HG03571 (cell line): ENCODE results near the gene SNRK.

Experiments
- ATAC-seq: cut with Tn5 transposase; IDR thresholded peaks from one replicate; pipeline ENCODE4 v1.9.1; 2021; ENCODE audit not compliant: unreplicated experiment

The SNRK gene

DNA sequence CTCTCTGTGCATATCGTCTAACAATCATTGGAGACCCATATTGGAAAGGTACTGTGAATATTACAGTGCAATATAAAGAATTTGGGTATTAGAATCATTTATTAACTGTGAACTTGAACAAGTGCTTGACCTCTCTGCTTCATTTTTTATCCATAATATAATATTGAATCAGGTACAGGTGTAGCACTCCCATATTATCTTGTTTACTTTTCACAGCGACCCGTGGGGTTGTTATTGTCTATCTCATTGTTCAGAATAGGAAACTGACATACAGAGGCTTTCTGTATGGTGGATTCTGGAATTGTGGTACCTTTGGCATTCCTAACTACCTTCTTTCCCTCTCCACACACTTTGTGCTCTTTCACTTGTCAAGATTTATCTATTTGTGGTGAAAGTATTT is 17.8 kb downstream of the SNRK start:
- no peak for ATAC-seq

- no peak for ATAC-seq
Observed at GRCh38 chr3:43307226-43307625, 20.9 kb downstream of the SNRK start.

- ATAC-seq: no peak
Observed at GRCh38 chr3:43307649-43308048, 21.3 kb downstream of the SNRK start.

GRCh38 chr3:43309372-43310305 is 23.3 kb downstream of the SNRK start:
- no peak for ATAC-seq

GRCh38 chr3:43316783-43317460 is 30.6 kb downstream of the SNRK start:
- ATAC-seq: no peak

GRCh38 chr3:43317461-43318316 is 31.3 kb downstream of the SNRK start:
- ATAC-seq: no peak

DNA sequence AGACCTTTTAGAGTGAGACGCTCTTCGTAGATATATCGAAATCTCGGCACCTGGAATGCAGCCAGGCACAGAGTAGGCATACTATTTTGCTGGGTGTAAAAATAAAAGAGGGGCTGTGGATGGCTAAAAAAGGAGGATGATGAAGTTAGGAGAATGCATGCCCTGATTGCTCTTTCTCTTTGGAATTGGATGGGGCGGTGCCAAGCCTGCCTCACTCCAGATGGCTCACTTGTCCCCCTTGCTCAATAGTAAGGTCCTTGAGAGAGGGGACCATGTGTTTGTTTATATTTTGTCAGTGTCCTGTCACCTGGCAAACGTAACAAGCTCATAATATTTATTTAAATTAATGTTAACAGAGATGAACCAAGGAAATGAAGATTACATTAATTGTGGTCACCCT is 33.0 kb downstream of the SNRK start:
- no peak for ATAC-seq

GRCh38 chr3:43319794-43320193 is 33.5 kb downstream of the SNRK start:
- no peak for ATAC-seq

DNA sequence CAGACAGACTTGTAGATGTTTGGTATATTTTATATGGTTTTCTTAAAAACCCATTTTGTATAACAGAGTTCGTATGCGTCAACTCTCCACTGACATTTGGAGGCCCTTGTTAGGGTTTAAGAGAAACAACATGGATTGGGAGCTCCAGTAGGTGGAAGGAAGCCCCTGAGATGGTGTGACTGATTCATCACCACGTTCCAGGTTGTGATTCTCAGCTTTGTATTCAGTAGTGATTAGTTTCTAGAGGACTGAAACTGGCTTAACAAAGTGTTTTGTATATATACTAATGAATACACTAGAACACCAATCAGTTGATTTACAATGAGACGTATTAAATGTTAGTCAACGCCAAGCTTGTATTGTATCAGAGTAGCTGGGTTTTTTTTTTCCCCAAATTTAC is 33.9 kb downstream of the SNRK start:
- ATAC-seq: no peak

DNA sequence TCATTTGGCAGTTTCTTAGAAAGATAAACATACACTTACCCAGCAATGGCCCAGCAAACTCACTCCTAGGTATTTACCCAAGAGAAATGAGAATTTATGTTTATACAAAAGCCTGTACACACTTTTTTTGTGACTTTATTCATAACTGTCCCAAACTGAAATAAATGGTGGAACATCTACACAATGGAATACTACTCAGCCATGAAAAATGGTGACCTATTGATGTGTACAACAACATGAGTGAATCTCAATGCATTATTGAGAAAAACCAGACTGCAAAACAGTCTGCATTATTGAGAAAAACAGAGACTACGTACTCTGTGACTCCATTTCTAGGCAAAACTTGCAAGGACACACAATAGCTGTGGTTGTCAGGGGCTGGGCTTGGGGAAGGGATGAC is 37.2 kb downstream of the SNRK start:
- ATAC-seq: no peak

- no peak for ATAC-seq
Observed at GRCh38 chr3:43326891-43327581, 40.7 kb downstream of the SNRK start.

DNA sequence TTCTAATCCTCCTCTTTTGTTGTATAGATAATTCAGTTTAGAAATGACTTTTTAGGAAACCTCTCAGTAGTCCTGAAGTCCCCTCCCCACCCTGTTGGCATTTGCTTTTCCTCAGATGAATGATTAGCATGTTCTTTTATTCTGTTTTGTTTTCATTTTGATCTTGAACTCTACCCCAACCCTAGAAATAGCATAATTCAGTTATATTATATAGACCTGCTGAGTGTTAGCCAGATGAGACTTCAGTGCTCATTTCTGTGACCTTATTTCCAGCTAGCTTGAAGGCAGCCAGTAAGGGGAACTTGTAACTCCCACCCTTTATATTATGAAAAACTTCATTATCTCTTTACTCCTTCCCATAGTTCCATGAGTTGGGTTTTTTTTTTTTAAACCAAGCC is 41.2 kb downstream of the SNRK start:
- ATAC-seq: no peak

GRCh38 chr3:43328653-43329052 is 42.3 kb downstream of the SNRK start:
- ATAC-seq: no peak

DNA sequence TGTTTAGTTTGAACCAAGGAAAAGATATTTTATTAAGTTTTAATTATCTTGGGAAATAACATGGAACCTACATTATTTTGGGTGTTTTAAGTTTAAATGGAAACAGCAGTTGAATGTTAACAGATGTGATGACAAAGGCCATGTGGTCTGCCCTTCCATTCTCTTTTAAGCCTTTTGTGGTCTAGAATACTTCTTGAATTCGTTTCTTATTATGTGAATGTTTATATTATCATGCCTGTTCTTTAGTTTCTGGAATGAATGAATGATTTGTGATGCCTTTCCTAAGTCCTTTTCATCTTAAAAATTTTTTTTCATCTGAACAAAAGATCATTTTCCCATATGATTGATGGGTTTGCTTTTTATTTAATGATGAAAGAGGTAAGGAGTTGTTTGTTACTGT is 44.6 kb downstream of the SNRK start:
- ATAC-seq: no peak

- ATAC-seq: no peak
Observed at GRCh38 chr3:43331381-43331780, 45.0 kb downstream of the SNRK start.

GRCh38 chr3:43334976-43335375 is 48.6 kb downstream of the SNRK start:
- no peak for ATAC-seq

DNA sequence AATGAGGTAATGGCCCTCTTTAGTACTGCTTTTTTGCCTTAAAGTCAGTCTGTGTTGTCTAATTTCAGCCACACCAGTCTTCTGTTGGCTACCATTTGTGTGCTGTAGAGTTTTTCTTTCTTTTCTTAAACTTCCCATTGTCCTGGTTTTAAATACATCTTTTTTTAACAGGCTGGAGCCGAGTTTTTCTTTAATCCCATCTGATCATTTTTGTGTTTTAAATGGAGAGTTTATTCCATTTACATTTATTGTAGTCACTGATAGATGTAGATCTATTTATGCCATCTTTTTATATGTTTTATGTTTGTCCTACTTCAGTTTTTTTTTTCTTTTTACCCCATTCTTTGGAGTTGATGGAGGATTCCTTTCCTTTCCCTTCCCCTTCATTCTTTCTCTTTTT is 49.5 kb downstream of the SNRK start:
- no peak for ATAC-seq

GRCh38 chr3:43338295-43338694 is 52.0 kb downstream of the SNRK start:
- ATAC-seq: no peak

DNA sequence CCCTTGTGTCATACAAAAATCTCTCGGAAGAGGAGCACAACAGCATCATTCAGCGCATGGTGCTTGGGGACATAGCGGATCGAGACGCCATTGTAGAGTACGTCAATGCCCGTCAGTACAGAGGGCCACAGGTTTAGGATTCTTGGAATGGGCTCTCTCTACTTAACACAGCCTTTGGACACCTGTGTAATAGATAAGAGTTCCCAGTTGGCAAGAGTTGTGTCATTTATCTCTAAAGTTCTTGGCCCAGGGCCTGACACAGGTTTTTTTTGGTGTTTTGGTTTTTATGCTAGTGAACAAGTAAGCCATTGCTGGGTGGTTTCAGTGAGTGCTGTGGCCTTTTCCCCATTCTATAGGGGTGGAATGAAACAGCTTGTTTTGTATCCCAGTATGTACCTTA is 54.1 kb downstream of the SNRK start:
- ATAC-seq: no peak

GRCh38 chr3:43341788-43342187 is 55.4 kb downstream of the SNRK start:
- no peak for ATAC-seq

- no peak for ATAC-seq
Observed at GRCh38 chr3:43343185-43343584, 56.8 kb downstream of the SNRK start.
